ENCODE measurements around the gene ARHGEF4.
"Not testable (repeated sequence)": the region's sequence is repeated elsewhere in the genome, so short reads cannot be mapped to it uniquely, and the experiment has no call there.

Gene ARHGEF4

DNA sequence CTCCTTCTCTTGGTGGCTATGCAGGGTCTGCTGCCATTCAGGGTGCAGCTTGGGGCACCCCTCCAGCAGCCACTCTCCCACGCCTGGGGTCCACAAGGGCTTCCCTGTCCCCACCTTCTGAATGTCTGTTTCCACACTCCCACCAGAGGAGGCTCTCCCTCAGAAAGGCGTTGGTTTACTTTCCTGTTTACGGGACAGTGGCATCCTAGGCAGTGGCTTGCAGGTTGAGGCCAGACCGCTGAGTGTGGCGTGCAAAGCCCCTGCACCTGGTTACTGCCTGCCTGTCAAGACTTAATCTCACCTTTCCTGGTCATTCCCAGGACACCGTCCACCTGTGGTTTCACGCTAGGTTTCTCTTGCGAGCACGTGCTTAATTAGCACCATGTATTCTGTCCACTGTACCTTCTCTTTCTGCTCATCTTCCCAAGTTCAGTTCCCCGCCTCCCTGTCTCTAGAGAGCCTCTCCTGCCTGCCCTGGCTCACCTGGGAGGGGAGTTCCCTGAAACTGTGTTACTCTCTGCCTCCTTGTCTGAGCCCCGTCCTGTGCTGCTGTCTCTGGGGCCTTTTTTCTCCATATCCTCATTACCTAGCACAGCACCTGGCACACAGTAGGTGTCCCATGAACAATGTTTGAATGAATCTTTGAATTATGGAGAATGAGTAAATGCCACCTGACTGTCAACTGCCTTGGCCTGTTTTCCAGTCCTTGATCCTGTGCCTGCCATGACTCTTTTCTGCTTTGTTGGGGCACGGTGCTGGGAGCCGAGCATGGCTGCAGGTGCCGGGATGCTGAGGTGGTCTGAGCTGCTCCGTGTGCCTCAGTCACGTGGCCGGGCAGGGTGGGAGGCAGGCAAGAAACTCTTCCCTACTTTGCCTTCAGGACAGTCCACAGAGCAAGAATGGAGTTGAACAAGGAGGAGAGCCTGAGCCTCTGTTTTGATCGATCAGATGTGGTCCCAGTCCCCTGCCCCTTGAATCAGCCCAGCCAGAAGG lies 56.4 kb downstream of the ARHGEF4 start:
- no peak for FAIRE-seq

DNA sequence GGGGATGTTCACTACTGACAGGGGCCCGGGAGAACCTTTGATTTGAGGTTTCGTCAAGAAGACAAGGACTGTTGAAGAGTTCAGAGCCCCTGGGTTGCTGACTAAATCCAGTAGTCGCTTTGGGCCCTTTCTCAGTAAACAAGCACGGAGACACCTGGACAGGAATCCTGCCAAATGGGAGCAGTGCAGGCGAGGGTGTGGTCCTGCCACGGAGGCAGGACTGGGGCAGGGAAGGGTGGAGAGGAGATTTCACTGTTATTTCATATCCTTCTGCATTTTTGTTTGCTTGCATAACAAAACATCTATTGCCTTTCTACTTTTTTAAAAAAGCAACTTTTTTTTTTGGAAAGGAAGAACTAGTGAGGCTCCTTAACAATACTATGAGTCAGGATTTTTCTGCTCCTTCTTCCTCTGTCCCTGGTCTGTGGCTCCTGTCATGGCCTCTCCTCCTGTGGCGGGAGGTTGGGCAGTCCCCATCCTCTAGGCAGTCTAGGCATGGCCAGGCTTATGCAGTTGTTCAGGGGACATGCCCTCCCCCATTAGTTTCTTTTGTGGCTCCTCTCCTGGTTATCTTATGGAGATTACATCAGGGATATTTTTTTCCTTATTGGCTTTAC lies 57.7 kb downstream of the ARHGEF4 start:
- FAIRE-seq, result no peak

GRCh38 chr2:130896813-130897212 lies 60.1 kb downstream of the ARHGEF4 start:
- FAIRE-seq, result no peak

GRCh38 chr2:130898553-130898952 lies 61.8 kb downstream of the ARHGEF4 start:
- no peak for FAIRE-seq

- FAIRE-seq, result no peak
Observed at GRCh38 chr2:130899306-130899705, 62.6 kb downstream of the ARHGEF4 start.

- FAIRE-seq, result no peak
Observed at GRCh38 chr2:130901061-130901460, 64.3 kb downstream of the ARHGEF4 start.

GRCh38 chr2:130901626-130902025 lies 64.9 kb downstream of the ARHGEF4 start:
- not testable (repeated sequence) for FAIRE-seq

DNA sequence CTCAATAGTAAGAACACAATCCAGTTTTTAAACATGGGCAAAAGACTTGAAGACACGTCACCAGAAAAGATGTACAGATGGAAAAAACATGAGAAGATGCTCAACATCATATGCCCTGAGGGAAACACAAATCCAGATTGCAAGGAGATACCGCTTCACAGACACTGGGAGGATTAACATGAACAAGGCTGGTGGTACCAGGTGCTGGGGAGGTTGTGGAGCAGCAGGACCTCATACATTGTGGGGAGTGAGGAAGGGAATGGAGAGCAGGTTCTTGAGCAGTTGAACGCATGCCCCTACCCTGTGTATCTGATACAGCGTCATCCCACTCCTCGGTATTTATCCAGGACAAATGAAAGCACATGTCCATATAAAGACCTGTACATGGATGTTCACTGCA lies 72.1 kb downstream of the ARHGEF4 start:
- FAIRE-seq, result no peak

- FAIRE-seq, result no peak
Observed at GRCh38 chr2:130910931-130911330, 74.2 kb downstream of the ARHGEF4 start.

GRCh38 chr2:130911482-130911881 lies 74.8 kb downstream of the ARHGEF4 start:
- no peak for FAIRE-seq

GRCh38 chr2:130911996-130912395 lies 75.3 kb downstream of the ARHGEF4 start:
- no peak for FAIRE-seq

GRCh38 chr2:130912471-130912870 lies 75.8 kb downstream of the ARHGEF4 start:
- FAIRE-seq, result no peak

DNA sequence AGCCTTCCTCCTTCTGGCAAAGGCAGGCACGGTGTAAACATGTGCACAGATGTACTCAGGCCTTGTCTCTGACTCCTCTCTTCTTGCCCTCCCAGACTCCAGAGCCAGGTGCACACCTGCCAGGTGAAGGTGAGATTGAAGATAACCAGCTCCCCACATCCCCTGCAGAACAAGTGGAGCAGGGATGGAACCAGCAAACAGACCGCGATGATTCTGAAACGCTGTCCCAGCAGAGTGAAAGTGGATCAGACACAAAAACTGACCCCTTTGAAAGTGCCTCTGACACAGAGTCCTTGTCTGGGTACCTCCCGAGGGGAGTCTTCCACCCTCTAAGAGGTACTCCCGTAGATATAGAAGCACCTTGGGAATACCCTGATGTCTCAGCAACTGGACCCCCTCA lies 77.2 kb downstream of the ARHGEF4 start:
- no peak for FAIRE-seq

GRCh38 chr2:130915149-130915548 lies 78.4 kb downstream of the ARHGEF4 start:
- no peak for FAIRE-seq

- FAIRE-seq, result no peak
Observed at GRCh38 chr2:130915595-130916437, 79.1 kb downstream of the ARHGEF4 start.

DNA sequence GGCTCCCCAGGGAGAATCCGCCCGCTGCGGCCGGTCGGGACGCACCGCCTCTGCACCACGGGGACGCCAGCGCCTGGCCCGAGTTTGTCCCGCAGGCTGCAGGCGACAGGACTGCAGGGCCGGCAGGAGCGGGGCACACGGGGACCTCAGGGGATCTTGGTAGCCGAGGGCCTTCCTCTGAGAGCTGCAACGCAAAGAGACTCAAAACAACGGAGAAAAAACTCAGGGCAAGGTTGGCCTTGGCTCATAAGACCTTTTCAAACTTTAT lies 79.7 kb downstream of the ARHGEF4 start:
- no peak for FAIRE-seq

DNA sequence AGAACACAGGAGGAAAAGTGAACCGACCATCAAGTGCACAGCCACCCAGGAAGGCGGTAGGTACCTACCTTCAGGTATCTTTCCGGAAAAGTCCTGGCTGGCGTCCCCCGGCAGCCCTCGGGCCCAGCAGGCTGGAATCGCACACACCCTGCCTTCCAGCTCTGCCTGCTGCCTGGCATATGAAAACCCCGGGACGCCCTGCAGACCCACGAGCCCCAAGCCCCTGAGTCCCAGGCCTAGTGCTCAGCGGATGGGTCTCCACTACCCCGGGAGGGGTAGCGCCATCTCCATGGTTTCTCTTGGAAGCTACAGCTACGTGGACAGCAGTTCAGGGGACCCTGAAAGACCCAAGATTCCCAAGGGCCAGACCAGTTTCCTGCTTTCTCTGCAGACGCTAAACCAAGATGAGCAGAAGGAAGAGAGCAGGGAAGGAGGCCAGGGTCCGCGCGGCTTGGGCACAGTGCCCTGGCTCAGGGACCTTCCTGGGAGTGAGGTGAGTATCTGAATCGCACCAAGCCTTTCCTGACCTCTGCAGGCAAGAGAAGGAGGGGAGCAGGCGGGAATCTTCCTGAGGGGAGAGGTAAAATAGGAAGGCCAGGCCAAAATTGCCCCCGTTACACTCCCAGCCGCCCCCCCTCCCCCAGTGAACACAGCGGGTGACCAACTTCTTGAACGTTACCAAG lies 80.4 kb downstream of the ARHGEF4 start:
- FAIRE-seq, result no peak

DNA sequence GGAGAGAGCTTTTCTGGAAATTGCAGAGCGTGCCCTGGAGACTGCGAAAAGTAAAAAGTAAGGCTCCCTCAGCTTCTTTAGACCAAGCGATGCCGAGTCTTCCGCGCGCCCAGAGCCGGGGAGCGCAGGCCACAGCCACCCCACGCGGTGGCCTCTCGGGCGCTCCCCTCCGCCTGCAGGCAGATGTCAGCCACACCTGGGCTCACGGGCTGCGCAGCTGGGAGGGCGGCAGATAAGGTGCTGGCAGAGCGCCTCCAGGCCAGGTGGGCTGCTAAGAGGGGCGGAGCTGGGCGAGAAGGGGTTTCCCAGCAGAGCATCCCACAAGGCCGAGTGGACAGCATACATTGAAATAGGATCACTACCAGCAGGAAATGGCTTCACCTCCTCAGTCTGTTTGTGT lies 81.7 kb downstream of the ARHGEF4 start:
- no peak for FAIRE-seq

DNA sequence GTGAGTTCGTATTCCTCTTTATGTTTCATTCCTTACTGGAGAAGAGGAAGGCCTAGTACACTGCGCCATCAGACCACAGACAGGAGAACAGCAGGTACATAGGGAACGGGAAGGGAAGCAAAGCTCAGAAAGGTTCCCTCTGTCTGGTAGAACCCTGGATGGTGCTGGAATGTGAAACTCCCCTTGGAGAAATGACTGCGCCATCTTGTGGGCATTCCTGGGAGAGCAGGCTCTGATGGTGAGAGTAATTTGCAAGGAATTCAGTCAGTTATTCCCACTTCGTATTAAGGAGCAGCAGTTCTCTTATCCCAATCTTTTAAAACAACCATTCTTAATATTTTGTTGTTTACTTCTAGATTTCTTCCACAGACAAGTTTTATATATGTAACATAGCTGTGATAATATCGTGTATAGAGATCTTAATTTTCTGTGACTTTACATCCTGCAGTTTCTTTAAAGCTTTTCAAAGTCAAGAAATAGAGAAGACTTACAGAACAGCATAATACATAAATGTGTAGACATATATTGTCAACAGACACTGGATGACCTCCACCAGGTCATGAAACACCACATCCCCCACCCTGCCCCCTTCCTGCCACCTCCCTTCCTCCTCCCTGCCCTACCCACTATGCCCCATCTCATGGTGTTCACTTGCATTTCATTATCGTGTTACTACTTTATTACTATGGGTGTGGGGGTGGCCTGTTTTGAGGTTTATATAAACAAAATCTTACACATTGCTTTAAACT lies 83.9 kb downstream of the ARHGEF4 start:
- FAIRE-seq, result no peak

GRCh38 chr2:130921164-130921476 lies 84.4 kb downstream of the ARHGEF4 start:
- FAIRE-seq, result no peak

- no peak for FAIRE-seq
Observed at GRCh38 chr2:130922417-130922816, 85.7 kb downstream of the ARHGEF4 start.

GRCh38 chr2:130928385-130928784 lies 91.7 kb downstream of the ARHGEF4 start:
- FAIRE-seq, result no peak
